ENCODE measurements around the gene ESRRG.

ESRRG gene

GRCh38 chr1:216690603-216691002, 32.6 kb downstream of the ESRRG start:
- TF ChIP-seq CTCF (IDR thresholded peaks at IDR 0.05; ENCODE audit: low read depth, low read length, missing control alignments), result no peak
- in situ Hi-C loops (cut with HindIII; ENCODE audit: low sequenced_read_pairs), result no loop called here
- no peak overlapping the region for H3K4me3 ChIP-seq (ENCODE audit: low read depth, low read length)

GRCh38 chr1:216688127-216688657, 35.0 kb downstream of the ESRRG start:
- no peak for DNase-seq (ENCODE audit: low read depth)
- no peak for TF ChIP-seq CTCF (IDR thresholded peaks at IDR 0.05; ENCODE audit: low read depth, low read length, missing control alignments)
- in situ Hi-C loops (cut with HindIII; ENCODE audit: low sequenced_read_pairs), result no loop called here
- no peak overlapping the region for H3K4me3 ChIP-seq (ENCODE audit: low read depth, low read length)

More at GRCh38 chr1:216690603-216691002, 32.6 kb downstream of the ESRRG start:
- no peak for DNase-seq (ENCODE audit: low read depth)

- no peak for TF ChIP-seq CTCF (IDR thresholded peaks at IDR 0.05; ENCODE audit: low read depth, low read length, missing control alignments)
- DNase-seq (ENCODE audit: low read depth), result no peak
- no peak overlapping the region for H3K4me3 ChIP-seq (ENCODE audit: low read depth, low read length)
- in situ Hi-C loops (cut with HindIII; ENCODE audit: low sequenced_read_pairs), result no loop called here
Observed at GRCh38 chr1:216686860-216687766, 36.1 kb downstream of the ESRRG start.

GRCh38 chr1:216682752-216683151, 40.5 kb downstream of the ESRRG start:
- in situ Hi-C loops (cut with HindIII; ENCODE audit: low sequenced_read_pairs), result no loop called here
- H3K4me3 ChIP-seq (ENCODE audit: low read depth, low read length), result no peak overlapping the region
- no peak for TF ChIP-seq CTCF (IDR thresholded peaks at IDR 0.05; ENCODE audit: low read depth, low read length, missing control alignments)
- DNase-seq (ENCODE audit: low read depth), result no peak

- no peak for TF ChIP-seq CTCF (IDR thresholded peaks at IDR 0.05; ENCODE audit: low read depth, low read length, missing control alignments)
- in situ Hi-C loops (cut with HindIII; ENCODE audit: low sequenced_read_pairs), result no loop called here
- no peak for DNase-seq (ENCODE audit: low read depth)
- H3K4me3 ChIP-seq (ENCODE audit: low read depth, low read length), result no peak overlapping the region
Observed at GRCh38 chr1:216679108-216679507, 44.1 kb downstream of the ESRRG start.

GRCh38 chr1:216670118-216670883, 52.9 kb downstream of the ESRRG start:
- no peak for DNase-seq (ENCODE audit: low read depth)
- no peak overlapping the region for H3K4me3 ChIP-seq (ENCODE audit: low read depth, low read length)
- no peak for TF ChIP-seq CTCF (IDR thresholded peaks at IDR 0.05; ENCODE audit: low read depth, low read length, missing control alignments)
- in situ Hi-C loops (cut with HindIII; ENCODE audit: low sequenced_read_pairs), result no loop called here

Data from astrocyte of the cerebellum (primary cell).